ENCODE data around the gene FXR2.

GRCh38 chr17:7655541-7655840 lies 40.8 kb upstream of the FXR2 start:
- TF ChIP-seq, protein P1, sequence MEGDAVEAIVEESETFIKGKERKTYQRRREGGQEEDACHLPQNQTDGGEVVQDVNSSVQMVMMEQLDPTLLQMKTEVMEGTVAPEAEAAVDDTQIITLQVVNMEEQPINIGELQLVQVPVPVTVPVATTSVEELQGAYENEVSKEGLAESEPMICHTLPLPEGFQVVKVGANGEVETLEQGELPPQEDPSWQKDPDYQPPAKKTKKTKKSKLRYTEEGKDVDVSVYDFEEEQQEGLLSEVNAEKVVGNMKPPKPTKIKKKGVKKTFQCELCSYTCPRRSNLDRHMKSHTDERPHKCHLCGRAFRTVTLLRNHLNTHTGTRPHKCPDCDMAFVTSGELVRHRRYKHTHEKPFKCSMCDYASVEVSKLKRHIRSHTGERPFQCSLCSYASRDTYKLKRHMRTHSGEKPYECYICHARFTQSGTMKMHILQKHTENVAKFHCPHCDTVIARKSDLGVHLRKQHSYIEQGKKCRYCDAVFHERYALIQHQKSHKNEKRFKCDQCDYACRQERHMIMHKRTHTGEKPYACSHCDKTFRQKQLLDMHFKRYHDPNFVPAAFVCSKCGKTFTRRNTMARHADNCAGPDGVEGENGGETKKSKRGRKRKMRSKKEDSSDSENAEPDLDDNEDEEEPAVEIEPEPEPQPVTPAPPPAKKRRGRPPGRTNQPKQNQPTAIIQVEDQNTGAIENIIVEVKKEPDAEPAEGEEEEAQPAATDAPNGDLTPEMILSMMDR (IDR thresholded peaks at IDR 0.05; ENCODE audit: low read depth, low read length, missing input control), result no peak
- TF ChIP-seq ZBTB33 (IDR thresholded peaks at IDR 0.05), result no peak
- TF ChIP-seq REST (IDR thresholded peaks at IDR 0.05), result no peak

All from liver (tissue), 2 donors.